Endothelial cell (in vitro differentiated cells): ENCODE measurements around the gene PNMA8C. TPM values are rescaled to one million over a fixed set of nuclear protein-coding genes. Genes with fewer than 3 reads are reported as not detected.

Source experiments
- DNase-seq: peaks from one replicate; pipeline ENCODE4 v3.0.0; 2021; ENCODE audit warnings: low spot score
- H3K27ac Mint-ChIP-seq: one replicate; pipeline ENCODE4 v1.8.0; 2021; ENCODE audit warnings: mixed read lengths, inconsistent platforms; ENCODE audit not compliant: unreplicated experiment
- H3K27me3 Mint-ChIP-seq: one replicate; pipeline ENCODE4 v1.8.0; 2021; ENCODE audit warnings: mild to moderate bottlenecking, moderate library complexity, mixed read lengths, inconsistent platforms; ENCODE audit not compliant: unreplicated experiment
- H3K36me3 Mint-ChIP-seq: one replicate; pipeline ENCODE4 v1.8.0; 2021; ENCODE audit warnings: mild to moderate bottlenecking, low read depth, mixed read lengths, inconsistent platforms; ENCODE audit not compliant: unreplicated experiment
- H3K4me1 Mint-ChIP-seq: one replicate; pipeline ENCODE4 v1.8.0; 2021; ENCODE audit warnings: mild to moderate bottlenecking, mixed read lengths, inconsistent platforms; ENCODE audit not compliant: unreplicated experiment
- H3K4me3 Mint-ChIP-seq: one replicate; pipeline ENCODE4 v1.8.0; 2021; ENCODE audit warnings: mild to moderate bottlenecking, mixed read lengths, inconsistent platforms; ENCODE audit not compliant: unreplicated experiment
- H3K9me3 Mint-ChIP-seq: one replicate; pipeline ENCODE4 v1.8.0; 2021; ENCODE audit warnings: mixed read lengths, inconsistent platforms; ENCODE audit not compliant: unreplicated experiment
- total RNA-seq: library from RNA; stranded (reverse); fragmentation: NEBNext Ultra II Directional; extraction: Animal tissue kit (Norgen Biotek cat#: 25700); gene quantifications from one replicate; pipeline ENCODE4 v1.2.1, GENCODE V29; 2021; ENCODE audit not compliant: unreplicated experiment
- TF ChIP-seq, protein P1 (sequence below): fragments of 200-600 bp; sonication (generic); IDR thresholded peaks from one replicate; pipeline ENCODE4 v1.5.0; 2021; ENCODE audit warnings: antibody characterized with exemption; ENCODE audit not compliant: unreplicated experiment

The PNMA8C gene
- total RNA-seq, 1 donor from 2014 or later = 0.41 TPM

DNA sequence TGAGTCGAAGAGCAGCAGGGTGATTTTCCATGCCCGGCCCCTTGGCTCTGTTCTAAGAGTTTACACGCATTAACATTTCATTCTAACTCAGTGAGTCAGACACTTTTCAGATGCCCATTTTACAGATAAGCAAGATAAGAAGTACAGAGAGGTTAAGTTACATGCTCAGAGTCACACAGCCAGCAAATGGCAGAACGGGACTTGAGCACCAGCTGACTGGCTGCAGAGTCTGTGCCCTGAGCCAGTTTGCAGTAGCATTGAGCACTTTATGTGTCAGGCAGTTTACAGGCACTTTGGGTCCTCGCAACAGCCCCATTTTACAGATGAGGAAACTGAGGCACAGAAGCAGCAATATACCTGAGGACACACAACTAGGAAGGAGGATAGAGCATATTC lies 34.3 kb downstream of the PNMA8C start:
- peaks cover 15% of the 10 kb centered on the region for H3K36me3 Mint-ChIP-seq
- H3K4me1 Mint-ChIP-seq = peaks cover 22% of the 10 kb centered on the region
- no peak for DNase-seq
- TF ChIP-seq, protein P1, sequence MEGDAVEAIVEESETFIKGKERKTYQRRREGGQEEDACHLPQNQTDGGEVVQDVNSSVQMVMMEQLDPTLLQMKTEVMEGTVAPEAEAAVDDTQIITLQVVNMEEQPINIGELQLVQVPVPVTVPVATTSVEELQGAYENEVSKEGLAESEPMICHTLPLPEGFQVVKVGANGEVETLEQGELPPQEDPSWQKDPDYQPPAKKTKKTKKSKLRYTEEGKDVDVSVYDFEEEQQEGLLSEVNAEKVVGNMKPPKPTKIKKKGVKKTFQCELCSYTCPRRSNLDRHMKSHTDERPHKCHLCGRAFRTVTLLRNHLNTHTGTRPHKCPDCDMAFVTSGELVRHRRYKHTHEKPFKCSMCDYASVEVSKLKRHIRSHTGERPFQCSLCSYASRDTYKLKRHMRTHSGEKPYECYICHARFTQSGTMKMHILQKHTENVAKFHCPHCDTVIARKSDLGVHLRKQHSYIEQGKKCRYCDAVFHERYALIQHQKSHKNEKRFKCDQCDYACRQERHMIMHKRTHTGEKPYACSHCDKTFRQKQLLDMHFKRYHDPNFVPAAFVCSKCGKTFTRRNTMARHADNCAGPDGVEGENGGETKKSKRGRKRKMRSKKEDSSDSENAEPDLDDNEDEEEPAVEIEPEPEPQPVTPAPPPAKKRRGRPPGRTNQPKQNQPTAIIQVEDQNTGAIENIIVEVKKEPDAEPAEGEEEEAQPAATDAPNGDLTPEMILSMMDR = no peak
- no peak overlapping the region for H3K4me3 Mint-ChIP-seq
- H3K27ac Mint-ChIP-seq = no peak overlapping the region
- peaks cover 2% of the 10 kb centered on the region for H3K9me3 Mint-ChIP-seq
- peaks cover 12% of the 10 kb centered on the region for H3K27me3 Mint-ChIP-seq

DNA sequence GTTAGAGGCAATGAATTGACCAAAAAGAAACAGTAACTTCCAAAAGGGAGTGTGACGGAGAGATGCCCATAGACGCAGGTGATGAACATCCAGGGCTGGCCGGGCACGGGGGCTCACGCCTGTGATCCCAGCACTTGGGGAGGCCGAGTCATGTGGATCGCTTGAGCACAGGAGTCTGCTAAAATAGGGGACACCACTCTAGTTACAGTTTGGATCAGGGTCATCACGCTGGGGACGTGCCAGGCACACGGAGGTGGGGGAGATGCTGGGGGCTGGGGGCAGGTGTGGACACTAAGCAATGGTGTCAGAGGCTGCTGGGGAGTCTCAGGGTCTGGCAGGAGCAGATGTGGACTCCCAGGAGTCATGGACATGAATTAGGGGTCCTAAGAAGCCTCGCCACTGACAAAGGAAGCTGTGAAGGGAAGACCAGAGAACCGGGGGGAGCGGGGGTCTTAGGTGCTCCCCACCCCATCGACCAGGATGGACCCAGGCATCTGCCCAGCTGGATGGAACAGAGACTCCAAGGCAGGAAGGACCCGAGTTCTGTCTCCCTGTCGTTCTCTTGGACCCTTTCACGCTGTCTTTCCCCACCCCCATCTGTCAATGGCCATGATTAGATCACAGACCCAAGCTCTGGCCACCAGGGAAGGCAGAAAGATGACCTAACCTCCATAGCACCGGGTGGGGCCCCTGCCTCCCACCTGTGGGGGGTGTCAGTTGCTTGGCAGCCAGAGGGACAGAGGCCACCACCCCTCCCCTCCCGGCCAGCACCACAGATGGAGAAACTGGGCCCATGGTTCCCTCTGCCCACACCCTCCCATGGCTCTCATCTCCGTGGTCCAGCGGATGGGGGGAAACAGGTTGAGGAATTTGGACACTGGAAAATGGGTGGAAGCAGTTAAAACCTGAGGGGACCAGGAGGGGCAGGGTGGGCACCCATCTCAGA lies 35.0 kb downstream of the PNMA8C start:
- Mint-ChIP-seq H3K9me3 (peaks cover 5% of the 10 kb centered on the region), H3K4me3 (peak overlapping the region; percentile 22), H3K27me3 (peaks cover 12% of the 10 kb centered on the region), H3K4me1 (peaks cover 23% of the 10 kb centered on the region), H3K36me3 (peaks cover 21% of the 10 kb centered on the region), H3K27ac (peak overlapping the region; percentile 98)
- DNase-seq = no peak
- TF ChIP-seq, protein P1 = no peak

- DNase-seq = no peak
- H3K4me3 Mint-ChIP-seq = peak overlapping the region; percentile 39
- H3K27ac Mint-ChIP-seq = peak overlapping the region; percentile 98
- H3K27me3 Mint-ChIP-seq = peaks cover 12% of the 10 kb centered on the region
- TF ChIP-seq, protein P1 = no peak
- peaks cover 30% of the 10 kb centered on the region for H3K36me3 Mint-ChIP-seq
- peaks cover 23% of the 10 kb centered on the region for H3K4me1 Mint-ChIP-seq
- peaks cover 5% of the 10 kb centered on the region for H3K9me3 Mint-ChIP-seq
Measured at GRCh38 chr19:46392837-46393236, 35.9 kb downstream of the PNMA8C start.

DNA sequence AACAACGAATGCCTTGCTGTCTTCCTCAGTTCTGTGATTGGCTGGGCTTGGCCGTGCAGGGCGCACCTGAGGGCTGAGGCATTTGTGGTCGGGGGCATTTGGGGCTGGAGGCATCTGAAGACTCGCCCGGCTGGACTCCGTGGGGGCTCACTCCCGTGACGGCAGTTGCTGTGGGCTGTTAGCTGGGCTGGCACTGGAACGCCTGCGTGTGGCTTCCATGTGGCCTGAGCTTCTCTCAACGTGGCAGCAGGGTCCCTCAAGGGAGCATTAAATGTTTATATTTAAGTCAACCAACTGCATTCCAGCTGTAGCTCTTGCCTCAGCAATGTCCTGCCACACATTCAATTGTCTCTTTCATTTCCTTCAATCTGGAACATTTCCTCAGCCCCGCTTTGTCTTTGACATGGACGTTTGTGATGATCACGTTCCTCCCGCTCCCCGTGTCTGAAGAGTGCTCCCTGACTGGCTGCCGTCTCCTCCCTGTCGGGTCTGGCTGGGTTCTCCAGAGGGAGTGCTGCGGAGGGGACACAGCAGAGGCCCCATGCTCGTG lies 36.4 kb downstream of the PNMA8C start:
- TF ChIP-seq, protein P1 = no peak
- peak; percentile 53 for DNase-seq
- Mint-ChIP-seq H3K27me3 (peaks cover 15% of the 10 kb centered on the region), H3K9me3 (peaks cover 5% of the 10 kb centered on the region), H3K27ac (peak overlapping the region; percentile 98), H3K4me1 (peaks cover 23% of the 10 kb centered on the region), H3K36me3 (peaks cover 35% of the 10 kb centered on the region), H3K4me3 (peak overlapping the region; percentile 39)
